NCI-H69 (cell line): Measurements from ENCODE around the gene C5orf46.

Source experiments
- DNase-seq: peaks from one replicate; lab custom pipeline; 2025; lab: John Stamatoyannopoulos, UW

Gene C5orf46

DNA sequence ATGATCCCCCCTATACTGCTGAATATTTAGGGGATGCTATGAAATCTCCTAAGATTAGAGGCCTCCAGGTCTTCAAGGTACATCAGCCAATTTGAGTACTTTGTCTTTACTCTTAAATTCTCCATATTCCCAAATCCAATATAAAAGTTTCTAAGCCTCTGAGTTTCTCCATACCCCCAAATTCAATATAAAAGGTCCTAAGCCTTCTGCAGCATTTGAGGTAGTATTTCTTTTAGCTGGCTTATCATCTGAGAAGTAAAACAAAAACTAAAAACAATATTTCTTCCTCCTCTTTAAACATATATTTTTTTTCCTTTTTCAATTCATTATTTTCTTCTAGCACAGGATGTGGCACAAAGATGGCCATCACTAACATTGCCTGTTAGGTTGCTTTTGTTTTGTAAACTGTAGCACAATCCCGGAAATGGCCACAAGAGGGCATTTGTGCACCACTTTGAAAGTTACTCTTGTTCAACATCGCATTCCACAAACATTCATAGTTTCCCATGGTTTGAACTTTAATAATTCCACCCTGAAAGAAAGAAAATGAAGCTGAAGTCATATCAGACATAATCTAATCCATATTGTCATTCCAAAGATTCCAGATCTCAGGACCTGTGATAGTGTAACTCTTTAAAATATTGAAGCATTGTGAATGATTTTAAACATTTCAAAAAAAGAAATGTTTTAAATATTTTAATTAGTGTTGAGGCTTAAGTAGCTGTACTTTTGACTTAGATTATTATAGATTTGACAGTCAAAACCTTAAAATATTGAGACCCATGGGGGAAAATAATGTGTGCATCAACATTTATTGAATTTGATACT lies 48.8 kb downstream of the C5orf46 start:
- DNase-seq, result peak; percentile 80

GRCh38 chr5:147856801-147857200 lies 49.5 kb downstream of the C5orf46 start:
- no peak for DNase-seq

DNA sequence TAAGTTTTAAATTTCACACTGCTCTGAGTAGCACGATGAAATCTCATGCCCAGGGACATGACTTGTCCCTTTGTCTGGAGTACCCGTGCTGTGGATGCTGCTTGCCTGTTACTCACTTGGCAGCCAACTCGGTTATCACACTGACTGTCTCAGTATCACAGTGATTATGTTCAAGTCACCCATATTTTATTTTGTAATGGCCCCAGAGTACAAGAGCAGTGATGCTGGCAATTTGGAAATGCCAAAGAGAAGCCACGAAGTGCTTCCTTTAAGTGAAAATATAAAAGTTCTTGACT lies 50.6 kb downstream of the C5orf46 start:
- no peak for DNase-seq

DNA sequence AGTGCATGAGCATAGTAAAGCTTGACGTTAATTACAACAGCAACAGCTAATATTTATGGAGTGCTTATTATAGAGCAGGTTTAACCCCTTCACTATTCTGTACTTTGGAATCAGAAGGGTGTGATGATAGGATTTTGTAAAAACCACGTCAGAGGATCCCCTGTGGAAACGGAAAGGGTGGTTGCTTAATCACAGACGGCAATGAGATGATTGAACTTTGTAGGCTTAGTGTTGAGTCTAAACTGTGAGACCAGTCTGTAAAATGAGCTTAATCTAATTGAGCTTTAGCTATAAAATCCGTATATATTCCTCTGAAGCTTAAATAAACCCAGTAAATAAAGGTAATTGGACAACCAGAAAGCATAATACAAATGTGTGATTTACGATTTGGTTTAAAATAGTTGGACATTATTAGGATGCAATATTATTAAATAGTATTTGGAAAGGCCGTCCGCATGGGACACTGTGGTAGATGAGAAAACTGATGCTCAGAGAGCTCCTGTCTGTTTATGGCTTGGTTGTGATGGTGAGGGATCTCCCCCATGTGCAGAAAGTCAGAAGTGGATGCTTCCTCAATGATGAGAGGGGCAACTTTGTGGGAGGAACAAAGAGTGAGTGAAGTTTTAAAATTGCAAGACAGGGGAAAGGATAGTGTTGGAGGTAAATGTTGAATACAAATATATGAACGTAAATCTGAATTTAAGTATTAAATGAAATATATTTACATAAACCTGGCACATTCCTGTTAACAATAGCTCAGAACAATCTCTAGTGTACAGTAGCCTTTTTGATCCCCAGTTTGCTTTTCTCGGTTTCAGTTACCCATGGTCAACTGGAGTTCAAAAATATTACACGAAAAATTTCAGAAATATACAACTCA lies 51.2 kb downstream of the C5orf46 start:
- no peak for DNase-seq

DNA sequence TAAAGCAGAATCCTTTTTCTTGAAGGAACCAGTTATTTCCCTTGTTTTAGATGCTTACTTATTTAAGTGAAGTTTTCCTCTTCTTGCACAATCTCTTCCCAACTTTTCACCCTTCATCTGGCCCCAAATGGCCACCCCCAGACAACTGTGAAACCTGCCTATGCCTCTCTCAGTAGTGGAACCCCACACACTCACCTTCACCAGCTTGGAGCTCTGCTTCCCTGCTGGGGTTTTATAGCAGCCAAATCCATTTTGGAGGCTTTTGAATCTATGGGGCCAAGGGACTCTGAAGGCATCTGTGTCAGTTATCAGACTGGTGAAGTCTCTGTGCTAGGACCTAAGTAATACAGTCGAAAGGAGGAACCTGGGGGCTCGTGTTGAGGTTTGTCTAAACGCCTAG lies 52.0 kb downstream of the C5orf46 start:
- no peak for DNase-seq

DNA sequence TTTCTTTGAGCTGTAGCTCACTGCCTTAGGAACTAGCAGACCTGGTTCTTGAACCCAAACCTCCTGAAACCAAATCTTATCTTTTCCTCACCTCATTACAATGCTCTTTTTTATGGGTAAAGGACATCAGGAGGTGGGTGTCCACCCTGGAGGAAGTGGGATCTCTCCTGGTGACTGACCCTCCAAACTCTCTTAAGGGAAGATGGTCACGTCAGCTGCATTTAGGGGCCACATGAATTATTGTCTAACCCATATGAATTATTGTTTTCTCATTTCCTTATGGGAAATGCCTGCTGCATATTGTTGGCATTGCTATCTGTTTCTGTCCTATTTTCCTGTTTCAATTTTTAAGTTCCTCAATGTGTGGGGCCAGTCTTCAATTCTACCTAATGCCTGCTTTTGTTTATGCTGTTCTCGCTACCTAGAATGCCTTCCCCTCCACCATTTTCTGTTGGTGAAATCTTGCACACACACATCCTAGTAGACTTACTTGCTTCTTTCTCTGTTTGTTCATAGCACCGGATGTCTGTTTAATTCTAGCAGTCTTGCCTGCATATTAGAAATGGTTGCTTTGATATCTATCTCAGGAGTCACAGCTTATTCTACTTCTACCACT lies 52.9 kb downstream of the C5orf46 start:
- no peak for DNase-seq

DNA sequence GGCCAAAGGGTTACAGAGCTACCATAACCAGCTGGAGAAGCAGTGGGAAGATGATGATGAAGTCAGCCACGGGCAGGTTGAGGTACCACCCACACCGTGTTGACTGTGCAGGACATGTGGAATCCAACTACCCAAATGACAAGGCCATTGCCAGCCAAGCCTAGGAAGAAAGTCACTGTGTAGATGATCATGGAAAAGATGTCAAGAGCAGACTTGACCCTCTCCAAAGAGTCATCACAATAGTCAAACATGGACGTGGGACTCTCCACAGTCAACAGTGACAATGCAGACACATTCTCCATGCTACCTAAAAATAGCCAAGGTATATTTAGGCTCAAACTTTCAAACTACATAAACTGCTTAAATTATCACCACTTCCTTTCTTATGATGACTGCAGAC lies 54.0 kb downstream of the C5orf46 start:
- no peak for DNase-seq

DNA sequence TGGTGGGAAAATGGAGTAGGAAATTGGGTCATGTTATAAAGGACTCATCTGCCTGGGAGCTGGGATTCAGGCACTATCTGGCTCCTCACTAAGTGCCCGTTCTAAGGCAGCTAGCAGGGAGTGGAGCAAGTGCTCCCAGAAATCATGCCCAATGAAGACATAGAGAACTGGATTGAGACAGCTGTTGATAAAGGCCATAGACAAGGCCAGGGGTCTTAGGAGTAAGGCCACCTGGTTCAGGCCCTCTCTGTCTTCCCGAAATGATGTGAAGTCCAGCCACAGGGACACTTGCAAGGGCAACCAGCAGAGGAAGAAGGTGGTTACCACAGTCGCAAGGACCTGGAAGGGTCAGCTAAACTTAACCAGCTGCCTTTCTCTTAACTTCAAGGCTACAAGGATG lies 54.8 kb downstream of the C5orf46 start:
- DNase-seq, result no peak

GRCh38 chr5:147849226-147849625 lies 57.1 kb downstream of the C5orf46 start:
- no peak for DNase-seq

GRCh38 chr5:147845618-147846017 lies 60.7 kb downstream of the C5orf46 start:
- DNase-seq, result no peak

DNA sequence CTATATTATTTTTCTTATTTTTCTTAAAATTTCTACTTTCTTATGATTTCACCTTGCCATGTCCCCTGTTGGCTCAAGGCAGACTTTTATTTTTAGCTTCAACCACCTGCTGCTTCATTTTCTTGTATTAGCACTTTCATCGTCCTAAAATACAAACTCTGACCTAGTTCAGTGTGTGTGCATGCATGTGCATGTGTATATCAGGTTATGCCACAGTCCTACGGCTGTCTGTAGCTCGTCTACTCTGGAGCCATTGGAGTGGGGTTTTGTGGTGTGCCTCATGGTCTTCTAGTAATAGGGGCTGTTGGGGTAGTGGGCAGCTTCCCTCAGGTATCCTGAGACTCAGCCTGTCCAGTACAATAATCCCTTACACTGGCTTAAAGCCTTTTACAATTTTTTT lies 61.5 kb downstream of the C5orf46 start:
- DNase-seq, result no peak

DNA sequence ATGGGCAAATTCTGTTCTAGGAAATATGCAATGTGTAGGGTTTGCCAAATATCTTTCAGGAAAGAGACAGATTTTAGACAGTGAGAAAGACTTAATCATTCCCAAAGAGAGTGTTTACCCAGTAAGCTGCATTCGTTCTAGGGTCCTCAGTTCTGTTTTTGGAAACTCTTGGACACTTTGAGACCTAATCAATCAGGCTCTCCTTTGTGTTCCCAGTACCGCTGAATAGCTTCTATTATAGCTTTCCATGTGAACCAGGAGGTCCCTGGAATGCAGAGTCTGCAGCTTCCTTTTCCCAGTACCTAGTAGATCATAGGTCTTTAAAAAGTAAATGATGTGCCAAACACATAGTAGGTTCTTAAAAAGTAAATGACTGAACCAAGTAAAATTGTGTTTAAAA lies 63.5 kb downstream of the C5orf46 start:
- DNase-seq, result no peak
